Measurements from ENCODE around the gene SFXN2. TPM values are rescaled to one million over a fixed set of nuclear protein-coding genes. Genes with fewer than 3 reads are reported as not detected.
"Not testable (repeated sequence)": the region's sequence is repeated elsewhere in the genome, so short reads cannot be mapped to it uniquely, and the experiment has no call there.

Gene SFXN2
- total RNA-seq, 4 donors from 2014 or later, result 1.9 to 5.6 (median 3.1) TPM

DNA sequence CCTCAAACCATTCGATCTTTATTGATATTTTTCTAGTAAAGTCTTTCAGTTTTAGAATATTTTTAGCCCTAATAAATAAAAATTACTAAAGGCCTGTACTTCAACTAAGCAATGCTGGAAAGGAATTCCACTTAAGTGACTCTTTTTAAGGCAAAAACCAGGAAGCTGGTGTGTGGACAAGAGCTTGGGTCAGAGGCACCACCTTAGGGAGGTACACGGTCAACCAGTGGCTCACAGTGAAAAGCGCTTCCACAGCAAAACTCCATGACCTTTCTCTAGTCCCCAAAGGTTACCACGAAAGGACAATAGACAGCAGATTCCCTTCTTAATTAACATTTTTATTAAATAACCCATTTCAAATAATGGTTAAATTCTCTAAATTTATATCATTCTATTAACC lies 31.5 kb upstream of the SFXN2 start:
- Histone ChIP-seq H3K27ac (no peak overlapping the region), H3K9me3 (no peaks in the 10 kb centered on the region), H3K36me3 (peaks cover 10% of the 10 kb centered on the region), H3K4me3 (no peak overlapping the region), H3K4me1 (peaks cover 7% of the 10 kb centered on the region), H3K27me3 (no peaks in the 10 kb centered on the region)
- DNase-seq (ENCODE audit: low spot score in 2 of 2), result peak in 1 of 2 donors; percentile 41
- WGBS, result 89% methylated on average over 4 of the region's 4 CpGs
- no peak for TF ChIP-seq POLR2A (IDR thresholded peaks at IDR 0.05)
- TF ChIP-seq POLR2AphosphoS5 (IDR thresholded peaks at IDR 0.05), result no peak
- TF ChIP-seq EP300 (IDR thresholded peaks at IDR 0.05), result no peak
- TF ChIP-seq, protein P1, sequence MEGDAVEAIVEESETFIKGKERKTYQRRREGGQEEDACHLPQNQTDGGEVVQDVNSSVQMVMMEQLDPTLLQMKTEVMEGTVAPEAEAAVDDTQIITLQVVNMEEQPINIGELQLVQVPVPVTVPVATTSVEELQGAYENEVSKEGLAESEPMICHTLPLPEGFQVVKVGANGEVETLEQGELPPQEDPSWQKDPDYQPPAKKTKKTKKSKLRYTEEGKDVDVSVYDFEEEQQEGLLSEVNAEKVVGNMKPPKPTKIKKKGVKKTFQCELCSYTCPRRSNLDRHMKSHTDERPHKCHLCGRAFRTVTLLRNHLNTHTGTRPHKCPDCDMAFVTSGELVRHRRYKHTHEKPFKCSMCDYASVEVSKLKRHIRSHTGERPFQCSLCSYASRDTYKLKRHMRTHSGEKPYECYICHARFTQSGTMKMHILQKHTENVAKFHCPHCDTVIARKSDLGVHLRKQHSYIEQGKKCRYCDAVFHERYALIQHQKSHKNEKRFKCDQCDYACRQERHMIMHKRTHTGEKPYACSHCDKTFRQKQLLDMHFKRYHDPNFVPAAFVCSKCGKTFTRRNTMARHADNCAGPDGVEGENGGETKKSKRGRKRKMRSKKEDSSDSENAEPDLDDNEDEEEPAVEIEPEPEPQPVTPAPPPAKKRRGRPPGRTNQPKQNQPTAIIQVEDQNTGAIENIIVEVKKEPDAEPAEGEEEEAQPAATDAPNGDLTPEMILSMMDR (IDR thresholded peaks at IDR 0.05), result no peak

DNA sequence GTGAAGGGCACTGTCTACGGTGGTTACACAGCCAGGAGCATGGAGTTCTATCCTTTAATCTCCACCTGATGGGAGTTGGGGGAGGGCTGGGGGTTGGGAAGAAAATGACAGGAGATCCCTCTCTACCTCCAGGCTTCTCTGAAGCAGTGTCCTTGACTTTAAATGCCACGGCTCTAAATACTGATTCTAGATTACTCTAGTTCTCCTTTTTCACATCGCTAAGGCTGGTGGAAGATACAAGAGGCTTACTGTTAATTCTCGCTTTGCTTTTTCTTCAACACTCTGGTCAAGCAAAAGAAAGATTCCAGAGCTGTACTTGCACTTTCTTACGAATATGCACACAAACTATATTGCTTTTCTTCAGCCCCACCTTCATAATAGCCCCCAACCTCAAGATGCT lies 30.7 kb upstream of the SFXN2 start:
- TF ChIP-seq POLR2A (IDR thresholded peaks at IDR 0.05) (no peak), POLR2AphosphoS5 (IDR thresholded peaks at IDR 0.05) (no peak), EP300 (IDR thresholded peaks at IDR 0.05) (no peak)
- TF ChIP-seq, protein P1 (IDR thresholded peaks at IDR 0.05), result no peak
- H3K27ac ChIP-seq, result no peak overlapping the region
- no peaks in the 10 kb centered on the region for H3K9me3 ChIP-seq
- peaks cover 7% of the 10 kb centered on the region for H3K4me1 ChIP-seq
- no peak for DNase-seq (ENCODE audit: low spot score in 2 of 2)
- H3K4me3 ChIP-seq, result no peak overlapping the region
- H3K27me3 ChIP-seq, result no peaks in the 10 kb centered on the region
- WGBS, result 87% methylated on average over 5 of the region's 5 CpGs
- H3K36me3 ChIP-seq, result peaks cover 10% of the 10 kb centered on the region

- Histone ChIP-seq H3K4me3 (no peak overlapping the region), H3K36me3 (peaks cover 14% of the 10 kb centered on the region), H3K9me3 (no peaks in the 10 kb centered on the region), H3K27ac (no peak overlapping the region), H3K27me3 (no peaks in the 10 kb centered on the region), H3K4me1 (no peaks in the 10 kb centered on the region)
- 71% methylated on average over 8 of the region's 8 CpGs for WGBS
- DNase-seq (ENCODE audit: low spot score in 2 of 2), result no peak
- TF ChIP-seq POLR2A (IDR thresholded peaks at IDR 0.05) (no peak), POLR2AphosphoS5 (IDR thresholded peaks at IDR 0.05) (no peak), EP300 (IDR thresholded peaks at IDR 0.05) (no peak)
- TF ChIP-seq, protein P1 (IDR thresholded peaks at IDR 0.05), result no peak
Observed at GRCh38 chr10:102691285-102692066, 23.0 kb upstream of the SFXN2 start.

DNA sequence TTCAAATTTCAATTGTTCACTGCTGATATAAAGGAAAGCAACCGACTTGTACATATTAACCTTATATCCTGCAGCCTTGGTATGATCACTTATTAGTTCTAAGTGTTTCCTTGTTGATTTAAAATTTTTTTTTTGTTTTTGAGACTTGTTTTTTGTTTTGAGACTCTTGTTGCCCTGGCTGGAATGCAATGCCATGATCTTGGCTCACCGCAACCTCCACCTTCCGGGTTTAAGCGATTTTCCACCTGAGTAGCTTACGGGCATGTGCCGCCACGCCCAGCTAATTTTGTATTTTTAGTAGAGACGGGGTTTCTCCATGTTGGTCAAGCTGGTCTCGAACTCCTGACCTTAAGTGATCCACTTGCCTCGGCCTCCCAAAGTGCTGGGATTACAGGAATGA lies 19.0 kb upstream of the SFXN2 start:
- not testable (repeated sequence) for H3K27ac ChIP-seq; H3K4me1 ChIP-seq; H3K9me3 ChIP-seq; DNase-seq (ENCODE audit: low spot score in 2 of 2); H3K4me3 ChIP-seq; H3K27me3 ChIP-seq
- 92% methylated on average over 10 of the region's 10 CpGs for WGBS
- H3K36me3 ChIP-seq, result peaks cover 23% of the 10 kb centered on the region

DNA sequence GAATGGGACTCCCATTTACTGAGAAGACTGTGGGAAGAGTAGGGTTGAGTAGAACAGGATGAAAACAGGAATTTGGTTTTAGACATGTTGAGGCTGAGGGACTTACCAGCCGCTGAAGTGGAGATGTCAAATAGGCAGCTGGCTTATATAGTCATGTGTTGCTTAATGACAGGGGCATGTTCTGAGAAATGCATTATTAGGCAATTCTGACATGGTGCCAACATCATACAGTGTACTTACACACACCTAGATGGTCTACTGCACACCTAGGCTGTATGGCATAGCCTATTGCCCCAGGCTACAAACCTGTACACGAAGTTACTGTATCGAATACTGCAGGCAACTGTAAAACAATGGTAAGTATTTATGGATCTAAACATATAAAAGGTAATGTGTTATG lies 17.7 kb upstream of the SFXN2 start:
- Histone ChIP-seq H3K9me3 (no peaks in the 10 kb centered on the region), H3K27me3 (no peaks in the 10 kb centered on the region), H3K27ac (no peak overlapping the region), H3K36me3 (peaks cover 23% of the 10 kb centered on the region), H3K4me3 (no peak overlapping the region), H3K4me1 (no peaks in the 10 kb centered on the region)
- DNase-seq (ENCODE audit: low spot score in 2 of 2), result no peak
- WGBS, result 67% methylated on average over 3 of the region's 3 CpGs
- TF ChIP-seq POLR2AphosphoS5 (IDR thresholded peaks at IDR 0.05) (no peak), EP300 (IDR thresholded peaks at IDR 0.05) (no peak), POLR2A (IDR thresholded peaks at IDR 0.05) (no peak)
- TF ChIP-seq, protein P1 (IDR thresholded peaks at IDR 0.05), result no peak
